WI38 (cell line): ENCODE measurements around the gene LGALS14.
"Not testable (repeated sequence)": the region's sequence is repeated elsewhere in the genome, so short reads cannot be mapped to it uniquely, and the experiment has no call there.

ENCODE experiments used
- H3K4me3 ChIP-seq: 2 replicates; pipeline ENCODE4 v1.5.1; 2011; ENCODE audit warnings: low read depth, mild to moderate bottlenecking, control low read depth, low read length
- TF ChIP-seq, protein P1 (sequence below): IDR thresholded peaks from 2 replicates; pipeline ENCODE4 v1.5.1; 2012; ENCODE audit warnings: low read depth, mild to moderate bottlenecking, control low read depth, low read length

LGALS14 gene, protein sequence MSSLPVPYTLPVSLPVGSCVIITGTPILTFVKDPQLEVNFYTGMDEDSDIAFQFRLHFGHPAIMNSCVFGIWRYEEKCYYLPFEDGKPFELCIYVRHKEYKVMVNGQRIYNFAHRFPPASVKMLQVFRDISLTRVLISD

DNA sequence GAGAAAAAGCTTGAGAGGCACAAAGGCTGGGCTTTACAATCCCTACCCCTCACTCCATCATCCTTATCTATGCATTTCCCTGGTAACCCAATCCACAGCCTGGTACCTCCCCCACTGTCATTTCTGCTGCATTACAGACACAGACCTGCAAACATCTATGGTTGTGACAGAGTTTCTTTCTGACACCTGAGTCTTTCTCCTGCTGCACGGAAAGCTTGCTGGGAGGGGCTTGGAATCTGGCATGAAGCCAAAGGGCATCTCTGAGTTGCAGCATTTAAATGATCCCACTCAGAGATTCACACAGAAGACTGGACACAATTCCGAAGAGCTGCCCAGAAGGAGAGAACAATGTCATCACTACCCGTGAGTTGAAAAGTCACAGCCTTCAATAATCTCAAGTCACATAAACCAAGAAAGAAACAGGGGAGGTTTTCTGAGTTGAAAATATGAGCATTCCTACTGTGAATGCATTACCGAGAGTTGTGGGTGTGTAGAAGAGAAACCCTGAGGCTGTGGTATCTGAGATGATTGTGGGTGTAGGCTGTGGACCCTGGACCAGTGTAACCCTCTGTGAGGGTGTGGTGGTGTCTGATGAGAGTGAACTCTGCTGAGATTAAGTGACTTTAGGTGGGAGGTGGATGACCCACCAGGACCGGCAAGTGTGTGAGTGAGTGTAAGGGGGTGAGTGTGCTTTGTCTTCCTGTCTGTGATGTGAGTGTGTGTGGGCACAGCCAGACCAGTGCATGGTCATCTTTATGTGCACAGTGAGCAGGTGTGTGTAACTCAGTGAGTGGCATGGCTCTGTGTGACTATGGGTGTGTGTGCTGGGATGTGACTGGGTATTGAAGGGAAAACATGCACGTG, at the start of gene LGALS14:
TSS of gene LGALS14 (plus strand) at position 301 of the 864 bp plus-strand sequence. CDS start at position 349, 48 bp downstream.
- TF ChIP-seq, protein P1, sequence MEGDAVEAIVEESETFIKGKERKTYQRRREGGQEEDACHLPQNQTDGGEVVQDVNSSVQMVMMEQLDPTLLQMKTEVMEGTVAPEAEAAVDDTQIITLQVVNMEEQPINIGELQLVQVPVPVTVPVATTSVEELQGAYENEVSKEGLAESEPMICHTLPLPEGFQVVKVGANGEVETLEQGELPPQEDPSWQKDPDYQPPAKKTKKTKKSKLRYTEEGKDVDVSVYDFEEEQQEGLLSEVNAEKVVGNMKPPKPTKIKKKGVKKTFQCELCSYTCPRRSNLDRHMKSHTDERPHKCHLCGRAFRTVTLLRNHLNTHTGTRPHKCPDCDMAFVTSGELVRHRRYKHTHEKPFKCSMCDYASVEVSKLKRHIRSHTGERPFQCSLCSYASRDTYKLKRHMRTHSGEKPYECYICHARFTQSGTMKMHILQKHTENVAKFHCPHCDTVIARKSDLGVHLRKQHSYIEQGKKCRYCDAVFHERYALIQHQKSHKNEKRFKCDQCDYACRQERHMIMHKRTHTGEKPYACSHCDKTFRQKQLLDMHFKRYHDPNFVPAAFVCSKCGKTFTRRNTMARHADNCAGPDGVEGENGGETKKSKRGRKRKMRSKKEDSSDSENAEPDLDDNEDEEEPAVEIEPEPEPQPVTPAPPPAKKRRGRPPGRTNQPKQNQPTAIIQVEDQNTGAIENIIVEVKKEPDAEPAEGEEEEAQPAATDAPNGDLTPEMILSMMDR, result no peak
- H3K4me3 ChIP-seq, result no peak within 1 kb of the TSS

DNA sequence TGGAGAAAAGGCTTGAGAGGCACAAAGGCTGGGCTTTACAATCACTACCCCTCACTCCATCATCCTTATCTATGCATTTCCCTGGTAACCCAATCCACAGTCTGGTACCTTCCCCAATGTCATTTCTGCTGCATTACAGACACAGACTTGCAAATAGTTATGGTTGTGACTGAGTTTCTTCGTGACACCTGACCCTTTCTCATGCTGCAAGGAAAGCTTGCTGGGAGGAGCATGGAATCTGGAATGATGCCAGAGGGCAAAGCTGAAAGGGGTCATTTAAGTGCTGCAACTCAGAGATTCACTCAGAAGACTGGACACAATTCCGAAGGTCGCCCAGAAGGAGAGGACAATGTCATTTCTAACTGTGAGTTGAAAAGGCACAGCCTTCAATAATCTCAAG, 48.7 kb upstream of the LGALS14 start, which contains the start of gene LGALS16:
TSS of gene LGALS16 (plus strand) at position 301 of the 400 bp plus-strand sequence. CDS start at position 350, 49 bp downstream.
- TF ChIP-seq, protein P1, result no peak
- H3K4me3 ChIP-seq, result no peak within 1 kb of the TSS

DNA sequence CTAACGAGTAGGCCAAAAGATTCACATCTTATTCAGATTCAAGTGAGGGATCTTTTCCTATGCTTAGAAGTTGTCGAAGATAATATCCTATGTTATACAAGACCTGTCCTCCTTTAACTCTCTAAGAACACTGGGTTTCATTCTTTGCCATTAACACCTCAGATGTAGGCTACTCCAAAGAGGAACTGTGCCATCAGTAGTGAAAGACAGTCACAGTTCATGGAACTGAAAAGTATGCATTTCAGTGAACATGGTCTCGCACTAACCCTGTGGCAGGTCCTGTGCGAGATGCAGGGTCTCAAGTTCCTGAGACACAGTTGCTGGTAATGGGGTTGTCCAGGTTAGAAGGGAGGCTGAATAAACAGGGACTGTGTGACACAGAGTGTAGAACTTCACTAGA, 44.5 kb upstream of the LGALS14 start:
- no peak overlapping the region for H3K4me3 ChIP-seq
- TF ChIP-seq, protein P1, result no peak

DNA sequence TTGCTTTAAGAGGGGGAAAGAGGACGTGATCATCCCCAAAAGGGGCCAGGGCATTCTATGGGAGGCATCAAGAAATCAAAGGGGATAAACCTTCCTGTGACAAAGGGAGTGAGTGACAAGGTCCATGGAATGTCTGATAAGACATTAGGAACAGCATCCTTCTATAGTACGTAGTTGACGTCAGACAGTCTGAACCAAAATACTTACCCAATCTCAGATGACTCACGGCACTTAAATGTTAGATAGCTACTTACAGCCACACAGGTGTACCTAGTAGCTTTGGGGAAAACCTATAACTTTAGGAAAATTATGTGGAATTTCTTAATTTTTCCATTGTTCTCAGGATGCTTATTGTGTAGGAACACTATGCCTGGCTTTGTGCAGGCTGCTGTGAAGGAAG, 43.6 kb upstream of the LGALS14 start:
- H3K4me3 ChIP-seq, result no peak overlapping the region
- TF ChIP-seq, protein P1, result no peak

DNA sequence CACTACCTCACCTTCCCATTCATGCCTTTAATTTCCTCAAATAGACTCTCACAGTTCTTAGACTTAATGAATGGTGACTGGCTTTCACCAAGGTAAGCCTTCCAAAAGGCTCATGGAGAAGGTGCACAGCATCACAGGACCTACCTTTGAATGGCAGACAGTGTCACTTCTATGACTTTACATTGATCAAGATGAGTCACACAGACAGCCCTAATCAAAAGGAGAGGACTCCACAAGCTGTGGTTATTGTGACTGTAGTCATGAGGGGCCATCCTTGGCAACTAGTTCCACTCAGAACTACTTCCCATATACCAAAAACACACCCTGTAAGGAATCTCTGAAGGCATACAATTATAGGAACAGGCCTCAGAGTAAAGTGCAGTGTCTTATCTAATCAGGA, 42.7 kb upstream of the LGALS14 start:
- no peak overlapping the region for H3K4me3 ChIP-seq
- TF ChIP-seq, protein P1, result no peak

DNA sequence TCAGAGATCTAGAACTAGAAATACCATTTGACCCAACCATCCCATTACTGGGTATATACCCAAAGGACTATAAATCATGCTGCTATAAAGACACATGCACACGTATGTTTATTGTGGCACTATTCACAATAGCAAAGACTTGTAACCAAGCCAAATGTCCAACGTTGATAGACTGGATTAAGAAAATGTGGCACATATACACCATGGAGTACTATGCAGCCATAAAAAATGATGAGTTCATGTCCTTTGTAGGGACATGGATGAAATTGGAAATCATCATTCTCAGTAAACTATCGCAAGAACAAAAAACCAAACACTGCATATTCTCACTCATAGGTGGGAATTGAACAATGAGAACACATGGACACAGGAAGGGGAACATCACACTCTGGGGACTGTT, 34.4 kb upstream of the LGALS14 start:
- H3K4me3 ChIP-seq, result not testable (repeated sequence)

DNA sequence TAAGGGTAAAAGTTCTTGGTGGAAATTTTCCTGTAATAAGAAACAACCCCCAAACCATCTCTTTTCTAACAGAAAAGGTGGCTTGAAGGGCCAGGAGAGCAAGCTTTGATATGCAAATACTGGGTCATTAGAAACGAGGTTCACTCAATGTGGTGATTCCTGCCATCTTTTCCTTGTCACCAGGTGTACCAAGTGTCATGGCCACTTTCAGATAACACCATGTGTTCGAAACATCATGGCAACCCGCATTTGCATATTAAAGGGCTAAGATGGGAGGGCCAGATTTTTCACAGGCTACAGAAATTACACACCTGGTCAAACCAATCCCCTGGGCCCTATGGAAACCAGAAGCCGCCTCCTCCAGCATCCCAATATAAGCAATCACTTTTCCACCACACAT, 33.3 kb upstream of the LGALS14 start:
- TF ChIP-seq, protein P1, result no peak
- no peak overlapping the region for H3K4me3 ChIP-seq
